Renal pelvis (tissue), 12 donors: ENCODE results near the gene RHOC. TPM values are rescaled to one million over a fixed set of nuclear protein-coding genes. Genes with fewer than 3 reads are reported as not detected.
A peak's percentile ranks its signal among the peaks of the same experiment; 100 is the strongest.
"Not testable (repeated sequence)": the region's sequence is repeated elsewhere in the genome, so short reads cannot be mapped to it uniquely, and the experiment has no call there.

ENCODE experiments used
- DNase-seq: peaks from one replicate; pipeline ENCODE4 v3.0.0-alpha.2; 2013
- long read RNA-seq, 16 experiments: transcript quantifications; one replicate each; lab custom pipeline, GENCODE V29; 2026
- polyA plus RNA-seq, 3 donors: library from polyadenylated mRNA; unstranded; fragments of 120-200 nt; gene quantifications; one replicate each; pipeline ENCODE4 v1.2.1, GENCODE V29; 2013; ENCODE audit not compliant: insufficient read length in 3 of 3

RHOC gene
- polyA plus RNA-seq: 100 to 1,000 TPM; 218 to 265 (median 230) TPM
- long read RNA-seq, donor 1, transcript RHOC-208 (5 exons, 1,355 nt): major isoform, 59 of 134 reads
- long read RNA-seq, donor 1, transcript RHOC-202 (6 exons, 1,418 nt): minor isoform, 42 of 134 reads
- long read RNA-seq, donor 1, partial matches to known transcripts: 30 of 134 reads
- long read RNA-seq, donor 1, other reads (novel, unspliced or antisense): 0 of 134 reads
- long read RNA-seq, donor 2, transcript RHOC-202 (6 exons, 1,418 nt): minor isoform, 43 of 193 reads
- long read RNA-seq, donor 2, transcript RHOC-208 (5 exons, 1,355 nt): major isoform, 82 of 193 reads
- long read RNA-seq, donor 2, partial matches to known transcripts: 58 of 193 reads
- long read RNA-seq, donor 2, other reads (novel, unspliced or antisense): 6 of 193 reads
- long read RNA-seq, donor 3, transcript RHOC-208 (5 exons, 1,355 nt): minor isoform, 34 of 125 reads
- long read RNA-seq, donor 3, transcript RHOC-202 (6 exons, 1,418 nt): major isoform, 40 of 125 reads
- long read RNA-seq, donor 3, partial matches to known transcripts: 47 of 125 reads
- long read RNA-seq, donor 3, other reads (novel, unspliced or antisense): 0 of 125 reads
- long read RNA-seq, donor 4, transcript RHOC-208 (5 exons, 1,355 nt): major isoform, 69 of 186 reads
- long read RNA-seq, donor 4, transcript RHOC-202 (6 exons, 1,418 nt): minor isoform, 53 of 186 reads
- long read RNA-seq, donor 4, partial matches to known transcripts: 59 of 186 reads
- long read RNA-seq, donor 4, other reads (novel, unspliced or antisense): 0 of 186 reads
- long read RNA-seq, donor 5, transcript RHOC-208 (5 exons, 1,355 nt): major isoform, 26 of 60 reads
- long read RNA-seq, donor 5, transcript RHOC-202 (6 exons, 1,418 nt): minor isoform, 23 of 60 reads
- long read RNA-seq, donor 5, partial matches to known transcripts: 11 of 60 reads
- long read RNA-seq, donor 5, other reads (novel, unspliced or antisense): 0 of 60 reads
- long read RNA-seq, donor 6, transcript RHOC-208 (5 exons, 1,355 nt): major isoform, 40 of 91 reads
- long read RNA-seq, donor 6, transcript RHOC-202 (6 exons, 1,418 nt): minor isoform, 29 of 91 reads
- long read RNA-seq, donor 6, partial matches to known transcripts: 20 of 91 reads
- long read RNA-seq, donor 6, other reads (novel, unspliced or antisense): 0 of 91 reads
- long read RNA-seq, donor 7, transcript RHOC-202 (6 exons, 1,418 nt): minor isoform, 43 of 161 reads
- long read RNA-seq, donor 7, transcript RHOC-208 (5 exons, 1,355 nt): major isoform, 63 of 161 reads
- long read RNA-seq, donor 7, partial matches to known transcripts: 52 of 161 reads
- long read RNA-seq, donor 7, other reads (novel, unspliced or antisense): 0 of 161 reads
- long read RNA-seq, donor 8, transcript RHOC-202 (6 exons, 1,418 nt): minor isoform, 22 of 65 reads
- long read RNA-seq, donor 8, transcript RHOC-208 (5 exons, 1,355 nt): major isoform, 30 of 65 reads
- long read RNA-seq, donor 8, partial matches to known transcripts: 11 of 65 reads
- long read RNA-seq, donor 8, other reads (novel, unspliced or antisense): 0 of 65 reads
- long read RNA-seq, donor 9, transcript RHOC-208 (5 exons, 1,355 nt): major isoform, 73 of 179 reads
- long read RNA-seq, donor 9, transcript RHOC-202 (6 exons, 1,418 nt): minor isoform, 59 of 179 reads
- long read RNA-seq, donor 9, partial matches to known transcripts: 43 of 179 reads
- long read RNA-seq, donor 9, other reads (novel, unspliced or antisense): 0 of 179 reads
- long read RNA-seq, donor 10, transcript RHOC-202 (6 exons, 1,418 nt): minor isoform, 31 of 82 reads
- long read RNA-seq, donor 10, transcript RHOC-208 (5 exons, 1,355 nt): major isoform, 36 of 82 reads
- long read RNA-seq, donor 10, partial matches to known transcripts: 14 of 82 reads
- long read RNA-seq, donor 10, other reads (novel, unspliced or antisense): 0 of 82 reads
- long read RNA-seq, donor 11, transcript RHOC-208 (5 exons, 1,355 nt): major isoform, 31 of 72 reads
- long read RNA-seq, donor 11, transcript RHOC-202 (6 exons, 1,418 nt): minor isoform, 26 of 72 reads
- long read RNA-seq, donor 11, partial matches to known transcripts: 12 of 72 reads
- long read RNA-seq, donor 11, other reads (novel, unspliced or antisense): 0 of 72 reads
- long read RNA-seq, donor 12, transcript RHOC-208 (5 exons, 1,355 nt): major isoform, 69 of 163 reads
- long read RNA-seq, donor 12, transcript RHOC-202 (6 exons, 1,418 nt): minor isoform, 40 of 163 reads
- long read RNA-seq, donor 12, partial matches to known transcripts: 50 of 163 reads
- long read RNA-seq, donor 12, other reads (novel, unspliced or antisense): 0 of 163 reads
- long read RNA-seq, donor 13, transcript RHOC-208 (5 exons, 1,355 nt): major isoform, 20 of 58 reads
- long read RNA-seq, donor 13, transcript RHOC-202 (6 exons, 1,418 nt): minor isoform, 16 of 58 reads
- long read RNA-seq, donor 13, partial matches to known transcripts: 22 of 58 reads
- long read RNA-seq, donor 13, other reads (novel, unspliced or antisense): 0 of 58 reads
- long read RNA-seq, donor 14: 0 reads
- long read RNA-seq, donor 15, transcript RHOC-208 (5 exons, 1,355 nt): minor isoform, 59 of 183 reads
- long read RNA-seq, donor 15, transcript RHOC-202 (6 exons, 1,418 nt): major isoform, 63 of 183 reads
- long read RNA-seq, donor 15, partial matches to known transcripts: 57 of 183 reads
- long read RNA-seq, donor 15, other reads (novel, unspliced or antisense): 0 of 183 reads
- long read RNA-seq, donor 16, transcript RHOC-202 (6 exons, 1,418 nt): minor isoform, 53 of 162 reads
- long read RNA-seq, donor 16, transcript RHOC-208 (5 exons, 1,355 nt): major isoform, 57 of 162 reads
- long read RNA-seq, donor 16, partial matches to known transcripts: 45 of 162 reads
- long read RNA-seq, donor 16, other reads (novel, unspliced or antisense): 5 of 162 reads

GRCh38 chr1:112706505-112707220, at the start of gene RHOC:
Gene RHOC, minus strand, starts transcription at chr1:112707127. Its CDS starts 3,328 bp downstream, at chr1:112703799.
- peak; percentile 72 for DNase-seq

- DNase-seq: no peak
Observed at GRCh38 chr1:112754116-112754628, 47.2 kb upstream of the RHOC start.

GRCh38 chr1:112748396-112748795, 41.5 kb upstream of the RHOC start:
- DNase-seq: no peak

GRCh38 chr1:112744009-112744578, 37.2 kb upstream of the RHOC start:
- DNase-seq: no peak

GRCh38 chr1:112743174-112744008, 36.5 kb upstream of the RHOC start:
- DNase-seq: no peak

- no peak for DNase-seq
Observed at GRCh38 chr1:112737573-112737972, 30.6 kb upstream of the RHOC start.

GRCh38 chr1:112735752-112736151, 28.8 kb upstream of the RHOC start:
- no peak for DNase-seq

GRCh38 chr1:112731451-112731850, 24.5 kb upstream of the RHOC start:
- no peak for DNase-seq

GRCh38 chr1:112729909-112730308, 23.0 kb upstream of the RHOC start:
- no peak for DNase-seq

- not testable (repeated sequence) for DNase-seq
Observed at GRCh38 chr1:112729011-112729410, 22.1 kb upstream of the RHOC start.

- DNase-seq: not testable (repeated sequence)
Observed at GRCh38 chr1:112728306-112728971, 21.5 kb upstream of the RHOC start.

GRCh38 chr1:112727716-112728115, 20.8 kb upstream of the RHOC start:
- DNase-seq: no peak

- DNase-seq: not testable (repeated sequence)
Observed at GRCh38 chr1:112724240-112724639, 17.3 kb upstream of the RHOC start.

GRCh38 chr1:112723511-112723839, 16.5 kb upstream of the RHOC start:
- no peak for DNase-seq
